ENCODE data around the gene HNF4A. TPM values are rescaled to one million over a fixed set of nuclear protein-coding genes. Genes with fewer than 3 reads are reported as not detected.

HNF4A gene
- total and polyA plus RNA-seq, 2 of the 13 experiments (the other 11 are each of a cell fraction or from before 2014, with no cell fraction given), result 80.9 to 169 TPM

DNA sequence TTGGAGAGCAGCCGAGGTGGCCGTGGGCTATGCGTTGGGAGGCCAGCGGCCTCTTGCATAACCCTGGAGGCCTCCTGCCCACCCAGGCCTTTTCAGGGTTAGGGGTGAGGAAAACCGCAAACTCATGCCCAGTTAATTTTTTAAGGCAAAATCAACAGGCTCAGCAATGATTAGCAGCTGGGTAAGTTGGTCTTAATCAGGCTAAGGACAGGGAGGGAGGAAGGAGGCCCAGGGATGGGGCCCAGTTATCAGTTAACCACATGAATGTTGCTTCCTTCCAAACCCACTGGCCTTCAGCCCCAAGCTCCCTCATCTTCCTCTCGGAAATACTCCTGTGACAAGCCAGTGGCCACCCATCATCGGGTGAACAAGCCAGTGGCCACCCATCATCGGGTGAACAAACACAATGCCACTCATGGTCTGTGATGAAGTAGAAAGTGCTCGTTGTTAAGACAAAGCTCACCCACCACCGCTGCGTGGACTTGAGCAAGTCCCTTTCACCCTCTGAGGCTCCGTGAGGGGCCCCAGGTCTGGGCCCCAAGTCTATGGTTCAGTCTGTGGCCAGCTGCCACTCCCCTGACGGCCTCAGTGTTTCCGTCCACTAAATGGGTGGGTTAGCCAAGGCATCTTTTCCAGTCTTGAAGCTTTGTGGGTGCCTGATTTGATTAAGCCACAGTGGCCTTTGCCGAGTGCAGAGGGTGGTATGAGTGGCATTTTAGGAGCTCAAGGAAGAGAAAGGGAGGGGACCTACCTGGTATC is 39.4 kb downstream of the HNF4A start (continued):
- TF ChIP-seq, protein P1, sequence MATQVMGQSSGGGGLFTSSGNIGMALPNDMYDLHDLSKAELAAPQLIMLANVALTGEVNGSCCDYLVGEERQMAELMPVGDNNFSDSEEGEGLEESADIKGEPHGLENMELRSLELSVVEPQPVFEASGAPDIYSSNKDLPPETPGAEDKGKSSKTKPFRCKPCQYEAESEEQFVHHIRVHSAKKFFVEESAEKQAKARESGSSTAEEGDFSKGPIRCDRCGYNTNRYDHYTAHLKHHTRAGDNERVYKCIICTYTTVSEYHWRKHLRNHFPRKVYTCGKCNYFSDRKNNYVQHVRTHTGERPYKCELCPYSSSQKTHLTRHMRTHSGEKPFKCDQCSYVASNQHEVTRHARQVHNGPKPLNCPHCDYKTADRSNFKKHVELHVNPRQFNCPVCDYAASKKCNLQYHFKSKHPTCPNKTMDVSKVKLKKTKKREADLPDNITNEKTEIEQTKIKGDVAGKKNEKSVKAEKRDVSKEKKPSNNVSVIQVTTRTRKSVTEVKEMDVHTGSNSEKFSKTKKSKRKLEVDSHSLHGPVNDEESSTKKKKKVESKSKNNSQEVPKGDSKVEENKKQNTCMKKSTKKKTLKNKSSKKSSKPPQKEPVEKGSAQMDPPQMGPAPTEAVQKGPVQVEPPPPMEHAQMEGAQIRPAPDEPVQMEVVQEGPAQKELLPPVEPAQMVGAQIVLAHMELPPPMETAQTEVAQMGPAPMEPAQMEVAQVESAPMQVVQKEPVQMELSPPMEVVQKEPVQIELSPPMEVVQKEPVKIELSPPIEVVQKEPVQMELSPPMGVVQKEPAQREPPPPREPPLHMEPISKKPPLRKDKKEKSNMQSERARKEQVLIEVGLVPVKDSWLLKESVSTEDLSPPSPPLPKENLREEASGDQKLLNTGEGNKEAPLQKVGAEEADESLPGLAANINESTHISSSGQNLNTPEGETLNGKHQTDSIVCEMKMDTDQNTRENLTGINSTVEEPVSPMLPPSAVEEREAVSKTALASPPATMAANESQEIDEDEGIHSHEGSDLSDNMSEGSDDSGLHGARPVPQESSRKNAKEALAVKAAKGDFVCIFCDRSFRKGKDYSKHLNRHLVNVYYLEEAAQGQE (IDR thresholded peaks at IDR 0.05; ENCODE audit: borderline replicate concordance in 1 of 2, low read depth in 1 of 2, low read length in 2 of 2), result peak in 1 of 2 experiments; percentile 8; a peak in 1 of 4 replicates
- TF ChIP-seq, protein P2, sequence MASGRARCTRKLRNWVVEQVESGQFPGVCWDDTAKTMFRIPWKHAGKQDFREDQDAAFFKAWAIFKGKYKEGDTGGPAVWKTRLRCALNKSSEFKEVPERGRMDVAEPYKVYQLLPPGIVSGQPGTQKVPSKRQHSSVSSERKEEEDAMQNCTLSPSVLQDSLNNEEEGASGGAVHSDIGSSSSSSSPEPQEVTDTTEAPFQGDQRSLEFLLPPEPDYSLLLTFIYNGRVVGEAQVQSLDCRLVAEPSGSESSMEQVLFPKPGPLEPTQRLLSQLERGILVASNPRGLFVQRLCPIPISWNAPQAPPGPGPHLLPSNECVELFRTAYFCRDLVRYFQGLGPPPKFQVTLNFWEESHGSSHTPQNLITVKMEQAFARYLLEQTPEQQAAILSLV (CRISPR knock-in tag; IDR thresholded peaks at IDR 0.05; ENCODE audit: borderline replicate concordance), result peak; percentile 80; the same call in 1 of the 2 replicates
- peak; percentile 90; the same call in 1 of the 2 replicates for TF ChIP-seq ZNF253 (CRISPR knock-in tag; IDR thresholded peaks at IDR 0.05; ENCODE audit: borderline replicate concordance)
- TF ChIP-seq ZNF747 (CRISPR knock-in tag; IDR thresholded peaks at IDR 0.05; ENCODE audit: borderline replicate concordance), result peak; percentile 76; the same call in 1 of the 2 replicates
- TF ChIP-seq, protein P3, sequence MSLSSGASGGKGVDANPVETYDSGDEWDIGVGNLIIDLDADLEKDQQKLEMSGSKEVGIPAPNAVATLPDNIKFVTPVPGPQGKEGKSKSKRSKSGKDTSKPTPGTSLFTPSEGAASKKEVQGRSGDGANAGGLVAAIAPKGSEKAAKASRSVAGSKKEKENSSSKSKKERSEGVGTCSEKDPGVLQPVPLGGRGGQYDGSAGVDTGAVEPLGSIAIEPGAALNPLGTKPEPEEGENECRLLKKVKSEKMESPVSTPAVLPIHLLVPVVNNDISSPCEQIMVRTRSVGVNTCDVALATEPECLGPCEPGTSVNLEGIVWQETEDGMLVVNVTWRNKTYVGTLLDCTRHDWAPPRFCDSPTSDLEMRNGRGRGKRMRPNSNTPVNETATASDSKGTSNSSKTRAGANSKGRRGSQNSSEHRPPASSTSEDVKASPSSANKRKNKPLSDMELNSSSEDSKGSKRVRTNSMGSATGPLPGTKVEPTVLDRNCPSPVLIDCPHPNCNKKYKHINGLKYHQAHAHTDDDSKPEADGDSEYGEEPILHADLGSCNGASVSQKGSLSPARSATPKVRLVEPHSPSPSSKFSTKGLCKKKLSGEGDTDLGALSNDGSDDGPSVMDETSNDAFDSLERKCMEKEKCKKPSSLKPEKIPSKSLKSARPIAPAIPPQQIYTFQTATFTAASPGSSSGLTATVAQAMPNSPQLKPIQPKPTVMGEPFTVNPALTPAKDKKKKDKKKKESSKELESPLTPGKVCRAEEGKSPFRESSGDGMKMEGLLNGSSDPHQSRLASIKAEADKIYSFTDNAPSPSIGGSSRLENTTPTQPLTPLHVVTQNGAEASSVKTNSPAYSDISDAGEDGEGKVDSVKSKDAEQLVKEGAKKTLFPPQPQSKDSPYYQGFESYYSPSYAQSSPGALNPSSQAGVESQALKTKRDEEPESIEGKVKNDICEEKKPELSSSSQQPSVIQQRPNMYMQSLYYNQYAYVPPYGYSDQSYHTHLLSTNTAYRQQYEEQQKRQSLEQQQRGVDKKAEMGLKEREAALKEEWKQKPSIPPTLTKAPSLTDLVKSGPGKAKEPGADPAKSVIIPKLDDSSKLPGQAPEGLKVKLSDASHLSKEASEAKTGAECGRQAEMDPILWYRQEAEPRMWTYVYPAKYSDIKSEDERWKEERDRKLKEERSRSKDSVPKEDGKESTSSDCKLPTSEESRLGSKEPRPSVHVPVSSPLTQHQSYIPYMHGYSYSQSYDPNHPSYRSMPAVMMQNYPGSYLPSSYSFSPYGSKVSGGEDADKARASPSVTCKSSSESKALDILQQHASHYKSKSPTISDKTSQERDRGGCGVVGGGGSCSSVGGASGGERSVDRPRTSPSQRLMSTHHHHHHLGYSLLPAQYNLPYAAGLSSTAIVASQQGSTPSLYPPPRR (CRISPR knock-in tag; IDR thresholded peaks at IDR 0.05; ENCODE audit: borderline replicate concordance), result peak; percentile 100
- peak; percentile 92; the same call in 1 of the 2 replicates for TF ChIP-seq SAFB2 (CRISPR knock-in tag; IDR thresholded peaks at IDR 0.05; ENCODE audit: borderline replicate concordance, low read depth)
- TF ChIP-seq SMARCE1 (IDR thresholded peaks at IDR 0.05; ENCODE audit: borderline replicate concordance), result no peak
- no peak for TF ChIP-seq RAD51 (IDR thresholded peaks at IDR 0.05; ENCODE audit: borderline replicate concordance)
- peak; percentile 72; the same call in 1 of the 2 replicates for TF ChIP-seq ZNF678 (CRISPR knock-in tag; IDR thresholded peaks at IDR 0.05)
- no peak for TF ChIP-seq FOXK2 (IDR thresholded peaks at IDR 0.05)
- TF ChIP-seq, protein P4, sequence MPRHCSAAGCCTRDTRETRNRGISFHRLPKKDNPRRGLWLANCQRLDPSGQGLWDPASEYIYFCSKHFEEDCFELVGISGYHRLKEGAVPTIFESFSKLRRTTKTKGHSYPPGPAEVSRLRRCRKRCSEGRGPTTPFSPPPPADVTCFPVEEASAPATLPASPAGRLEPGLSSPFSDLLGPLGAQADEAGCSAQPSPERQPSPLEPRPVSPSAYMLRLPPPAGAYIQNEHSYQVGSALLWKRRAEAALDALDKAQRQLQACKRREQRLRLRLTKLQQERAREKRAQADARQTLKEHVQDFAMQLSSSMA (CRISPR knock-in tag; IDR thresholded peaks at IDR 0.05), result peak; percentile 89
- peak; percentile 100 for TF ChIP-seq ZNF629 (CRISPR knock-in tag; conservative IDR thresholded peaks at IDR 0.05)
